Glutamatergic neuron (in vitro differentiated cells): ENCODE measurements around the gene FGR. TPM values are rescaled to one million over a fixed set of nuclear protein-coding genes. Genes with fewer than 3 reads are reported as not detected.

ENCODE experiments used
- DNase-seq: peaks from one replicate; pipeline ENCODE4 v3.0.0; 2022
- H3K27ac Mint-ChIP-seq: one replicate; pipeline ENCODE4 v1.8.0; 2020; ENCODE audit warnings: mild to moderate bottlenecking, mixed read lengths, inconsistent platforms; ENCODE audit not compliant: unreplicated experiment
- H3K27me3 Mint-ChIP-seq: one replicate; pipeline ENCODE4 v1.8.0; 2020; ENCODE audit warnings: mild to moderate bottlenecking, moderate library complexity, mixed read lengths, inconsistent platforms; ENCODE audit not compliant: unreplicated experiment
- H3K36me3 Mint-ChIP-seq: one replicate; pipeline ENCODE4 v1.8.0; 2020; ENCODE audit warnings: mild to moderate bottlenecking, mixed read lengths, inconsistent platforms; ENCODE audit not compliant: unreplicated experiment
- H3K4me1 Mint-ChIP-seq: one replicate; pipeline ENCODE4 v1.8.0; 2020; ENCODE audit warnings: mild to moderate bottlenecking, low read depth, mixed read lengths, inconsistent platforms; ENCODE audit not compliant: unreplicated experiment
- H3K4me3 Mint-ChIP-seq: one replicate; pipeline ENCODE4 v1.8.0; 2020; ENCODE audit warnings: mild to moderate bottlenecking, mixed read lengths, inconsistent platforms; ENCODE audit not compliant: unreplicated experiment
- H3K9me3 Mint-ChIP-seq: one replicate; pipeline ENCODE4 v1.8.0; 2020; ENCODE audit warnings: mild to moderate bottlenecking, moderate library complexity, mixed read lengths, inconsistent platforms; ENCODE audit not compliant: unreplicated experiment
- total RNA-seq: library from RNA; stranded (reverse); fragmentation: NEBNext Ultra II Directional; extraction: Animal tissue kit (Norgen Biotek cat#: 25700); gene quantifications from one replicate; pipeline ENCODE4 v1.2.1, GENCODE V29; 2021; ENCODE audit not compliant: unreplicated experiment
- TF ChIP-seq, protein P1 (sequence below): fragments of 200-600 bp; sonication (generic); IDR thresholded peaks from one replicate; pipeline ENCODE4 v1.5.0; 2021; ENCODE audit not compliant: partially characterized antibody, unreplicated experiment

FGR gene
- total RNA-seq, 1 donor from 2014 or later = not detected

DNA sequence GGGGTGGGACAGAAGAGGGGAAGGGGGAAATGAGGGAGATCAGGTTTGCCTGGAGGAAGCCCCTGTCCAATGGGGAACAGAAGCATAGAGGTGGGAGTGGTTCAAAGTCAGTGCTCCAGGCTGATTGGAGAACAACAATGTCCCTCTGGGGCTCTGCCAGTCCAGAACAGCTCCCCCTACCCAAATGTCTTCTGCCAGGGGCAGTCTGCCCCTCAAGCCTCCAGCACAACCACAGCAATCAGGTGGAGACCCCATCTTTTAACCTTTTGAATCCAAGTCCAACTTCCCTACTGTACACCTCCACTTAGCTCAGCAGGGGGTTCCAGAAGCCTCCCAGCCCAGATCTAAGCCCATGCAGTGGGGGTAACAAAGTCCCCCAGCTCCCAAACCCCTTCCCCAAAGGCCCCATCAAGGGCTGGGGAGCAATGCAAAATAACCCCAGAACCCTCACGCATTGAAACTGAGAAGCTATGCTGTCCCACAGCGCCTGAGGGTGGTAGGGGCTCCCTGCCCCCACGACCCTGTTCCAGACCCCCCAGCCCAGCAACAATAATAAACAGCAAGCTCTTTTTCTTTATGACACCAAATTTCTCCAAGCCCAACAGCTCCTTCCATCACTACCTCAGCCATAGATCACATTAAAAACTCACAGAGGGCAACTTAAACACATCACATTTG, 34.3 kb downstream of the FGR start:
- no peak for DNase-seq
- Mint-ChIP-seq H3K4me1 (peaks cover 35% of the 10 kb centered on the region), H3K36me3 (no peaks in the 10 kb centered on the region), H3K4me3 (peak overlapping the region; percentile 82), H3K27ac (no peak overlapping the region), H3K27me3 (peaks cover 20% of the 10 kb centered on the region), H3K9me3 (peaks cover 7% of the 10 kb centered on the region)
- TF ChIP-seq, protein P1, sequence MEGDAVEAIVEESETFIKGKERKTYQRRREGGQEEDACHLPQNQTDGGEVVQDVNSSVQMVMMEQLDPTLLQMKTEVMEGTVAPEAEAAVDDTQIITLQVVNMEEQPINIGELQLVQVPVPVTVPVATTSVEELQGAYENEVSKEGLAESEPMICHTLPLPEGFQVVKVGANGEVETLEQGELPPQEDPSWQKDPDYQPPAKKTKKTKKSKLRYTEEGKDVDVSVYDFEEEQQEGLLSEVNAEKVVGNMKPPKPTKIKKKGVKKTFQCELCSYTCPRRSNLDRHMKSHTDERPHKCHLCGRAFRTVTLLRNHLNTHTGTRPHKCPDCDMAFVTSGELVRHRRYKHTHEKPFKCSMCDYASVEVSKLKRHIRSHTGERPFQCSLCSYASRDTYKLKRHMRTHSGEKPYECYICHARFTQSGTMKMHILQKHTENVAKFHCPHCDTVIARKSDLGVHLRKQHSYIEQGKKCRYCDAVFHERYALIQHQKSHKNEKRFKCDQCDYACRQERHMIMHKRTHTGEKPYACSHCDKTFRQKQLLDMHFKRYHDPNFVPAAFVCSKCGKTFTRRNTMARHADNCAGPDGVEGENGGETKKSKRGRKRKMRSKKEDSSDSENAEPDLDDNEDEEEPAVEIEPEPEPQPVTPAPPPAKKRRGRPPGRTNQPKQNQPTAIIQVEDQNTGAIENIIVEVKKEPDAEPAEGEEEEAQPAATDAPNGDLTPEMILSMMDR = no peak

DNA sequence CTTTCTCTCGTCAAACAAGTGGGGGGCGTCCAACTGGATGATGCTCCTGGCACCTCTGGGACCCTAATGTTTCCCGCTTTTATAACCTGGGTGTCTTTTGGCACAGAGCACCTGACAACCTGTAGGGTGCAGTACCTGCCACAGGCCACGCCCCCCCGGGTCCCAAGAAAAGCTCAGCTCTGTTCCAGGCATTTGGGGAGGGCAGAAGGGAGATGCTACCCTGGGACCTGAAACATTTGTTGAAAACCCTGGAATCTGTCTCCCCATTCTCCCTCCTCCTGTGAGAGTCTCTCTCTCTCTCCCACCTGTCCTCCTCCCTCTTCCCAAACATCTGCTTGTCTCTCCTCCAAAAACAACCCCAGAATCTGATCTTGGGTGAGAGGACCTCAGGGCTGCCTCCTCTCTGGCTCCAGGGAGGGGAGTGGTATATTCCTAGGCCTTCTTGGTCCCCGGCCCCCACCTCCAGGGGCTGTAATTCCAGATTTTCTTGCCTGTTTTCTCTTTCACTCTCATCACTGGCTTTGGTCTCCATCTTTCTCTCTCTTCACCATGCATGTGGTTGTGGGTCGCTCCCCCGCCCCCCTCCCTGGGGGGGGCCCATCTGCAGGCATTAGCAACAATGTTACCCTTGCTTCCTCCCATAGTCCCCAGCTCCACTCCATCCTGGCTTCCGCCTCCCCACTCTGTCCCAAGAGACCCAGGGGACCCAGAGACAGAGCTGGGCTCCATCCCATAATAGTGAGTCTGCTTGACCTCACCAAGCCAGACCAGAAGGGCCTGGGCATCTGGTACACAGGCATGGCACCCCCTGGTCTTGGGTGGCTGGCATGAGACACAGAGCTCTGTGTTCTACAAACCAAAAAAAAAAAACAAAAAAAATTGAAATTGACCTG, 35.1 kb downstream of the FGR start:
- DNase-seq = no peak

DNA sequence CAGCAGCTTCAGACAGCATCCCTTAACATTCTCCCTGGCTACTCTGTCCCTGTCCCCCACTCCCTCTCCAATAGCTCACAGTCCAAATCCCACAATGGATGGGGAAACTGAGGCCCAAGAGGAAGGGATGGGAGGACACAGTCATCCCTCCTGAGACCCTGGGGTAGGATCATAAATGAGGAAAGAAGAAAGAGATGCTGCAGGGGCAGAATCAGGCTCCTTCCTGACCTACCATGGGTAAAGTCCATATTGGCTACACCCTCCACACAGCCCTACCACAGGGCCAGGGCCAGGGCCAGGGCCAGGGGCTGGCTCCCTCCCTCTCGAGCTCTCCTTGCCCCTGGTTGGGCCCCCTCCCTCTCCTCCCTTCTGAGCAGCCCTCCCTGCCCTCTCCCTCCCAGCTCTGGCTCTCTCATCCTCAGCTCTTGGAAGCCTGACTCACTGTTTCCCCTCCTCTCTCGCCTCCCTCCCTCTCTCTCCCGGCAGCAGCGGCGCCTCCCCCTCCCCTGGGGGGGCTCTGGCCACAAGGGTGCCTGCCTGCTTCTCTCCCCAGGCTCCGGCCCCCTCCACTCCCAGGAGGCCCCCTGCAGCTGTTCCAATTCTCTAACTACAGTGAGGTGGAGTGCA, 36.0 kb downstream of the FGR start:
- H3K27ac Mint-ChIP-seq = no peak overlapping the region
- peaks cover 30% of the 10 kb centered on the region for H3K4me1 Mint-ChIP-seq
- peaks cover 18% of the 10 kb centered on the region for H3K27me3 Mint-ChIP-seq
- H3K4me3 Mint-ChIP-seq = peak overlapping the region; percentile 82
- peak; percentile 61 for DNase-seq
- TF ChIP-seq, protein P1 = no peak
- no peaks in the 10 kb centered on the region for H3K36me3 Mint-ChIP-seq
- peaks cover 7% of the 10 kb centered on the region for H3K9me3 Mint-ChIP-seq

More for the DNA sequence above, 35.1 kb downstream of the FGR start:
- H3K4me1 Mint-ChIP-seq = peaks cover 30% of the 10 kb centered on the region
- peak overlapping the region; percentile 82 for H3K4me3 Mint-ChIP-seq
- H3K9me3 Mint-ChIP-seq = peaks cover 7% of the 10 kb centered on the region
- TF ChIP-seq, protein P1 = no peak
- H3K27me3 Mint-ChIP-seq = peaks cover 18% of the 10 kb centered on the region
- no peak overlapping the region for H3K27ac Mint-ChIP-seq
- no peaks in the 10 kb centered on the region for H3K36me3 Mint-ChIP-seq

DNA sequence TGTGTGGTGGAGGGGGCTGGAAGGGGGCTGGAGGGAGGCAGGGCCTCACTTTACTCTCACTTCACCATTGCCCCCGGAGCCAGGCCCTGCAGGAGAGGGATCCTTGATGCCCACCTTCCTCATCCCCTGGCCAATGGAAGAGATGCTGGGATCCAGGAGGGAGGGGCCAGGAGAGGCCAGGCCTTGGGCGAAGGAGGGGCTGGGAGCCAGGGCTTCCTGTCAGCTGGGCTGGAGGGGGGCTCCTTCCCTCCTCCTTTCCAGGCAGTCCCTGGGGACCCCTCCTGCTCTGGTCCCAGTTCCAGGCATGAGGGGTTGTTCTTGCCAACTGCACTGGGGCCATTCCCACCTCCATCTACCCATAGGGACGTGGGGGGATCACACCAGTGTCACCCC, 36.7 kb downstream of the FGR start:
- Mint-ChIP-seq H3K27me3 (peaks cover 16% of the 10 kb centered on the region), H3K27ac (no peak overlapping the region), H3K36me3 (no peaks in the 10 kb centered on the region), H3K9me3 (peaks cover 13% of the 10 kb centered on the region), H3K4me1 (peaks cover 37% of the 10 kb centered on the region), H3K4me3 (peak overlapping the region; percentile 82)
- peak; percentile 85 for DNase-seq
- TF ChIP-seq, protein P1 = no peak
